ENCODE results near the gene CCDC43.
"Not testable (repeated sequence)": the region's sequence is repeated elsewhere in the genome, so short reads cannot be mapped to it uniquely, and the experiment has no call there.

The CCDC43 gene

GRCh38 chr17:44666006-44666405 lies 23.6 kb downstream of the CCDC43 start:
- no peak for DNase-seq

- no peak for DNase-seq
Measured at GRCh38 chr17:44664867-44665266, 24.7 kb downstream of the CCDC43 start.

GRCh38 chr17:44663095-44663494 lies 26.5 kb downstream of the CCDC43 start:
- DNase-seq = no peak

GRCh38 chr17:44661835-44662234 lies 27.7 kb downstream of the CCDC43 start:
- DNase-seq = no peak

GRCh38 chr17:44655983-44656710 lies 33.4 kb downstream of the CCDC43 start, which contains the start of gene MEIOC:
MEIOC (plus strand) TSS chr17:44656468; CDS start chr17:44656614, 146 bp downstream.
- no peak for DNase-seq

GRCh38 chr17:44653954-44654353 lies 35.6 kb downstream of the CCDC43 start:
- DNase-seq = no peak

GRCh38 chr17:44653384-44653783 lies 36.2 kb downstream of the CCDC43 start:
- DNase-seq = no peak

- no peak for DNase-seq
Measured at GRCh38 chr17:44652727-44653126, 36.8 kb downstream of the CCDC43 start.

GRCh38 chr17:44651228-44651627 lies 38.3 kb downstream of the CCDC43 start:
- DNase-seq = no peak

GRCh38 chr17:44648963-44649362 lies 40.6 kb downstream of the CCDC43 start:
- DNase-seq = no peak

GRCh38 chr17:44647736-44648135 lies 41.8 kb downstream of the CCDC43 start:
- DNase-seq = no peak

GRCh38 chr17:44646280-44646679 lies 43.3 kb downstream of the CCDC43 start:
- no peak for DNase-seq

- DNase-seq = no peak
Measured at GRCh38 chr17:44645341-44645740, 44.2 kb downstream of the CCDC43 start.

- DNase-seq = peak; percentile 17
Measured at GRCh38 chr17:44642834-44643233, 46.7 kb downstream of the CCDC43 start.

- no peak for DNase-seq
Measured at GRCh38 chr17:44637066-44637465, 52.5 kb downstream of the CCDC43 start.

- peak; percentile 17 for DNase-seq
Measured at GRCh38 chr17:44636562-44636961, 53.0 kb downstream of the CCDC43 start.

- not testable (repeated sequence) for DNase-seq
Measured at GRCh38 chr17:44634401-44634800, 55.2 kb downstream of the CCDC43 start.

- DNase-seq = no peak
Measured at GRCh38 chr17:44633998-44634397, 55.6 kb downstream of the CCDC43 start.

GRCh38 chr17:44630703-44631102 lies 58.9 kb downstream of the CCDC43 start:
- DNase-seq = no peak

GRCh38 chr17:44629314-44629713 lies 60.3 kb downstream of the CCDC43 start:
- DNase-seq = no peak

- no peak for DNase-seq
Measured at GRCh38 chr17:44628243-44629188, 61.1 kb downstream of the CCDC43 start.

- DNase-seq = no peak
Measured at GRCh38 chr17:44627513-44628242, 61.9 kb downstream of the CCDC43 start.
